ENCODE measurements around the gene RBM47.

The RBM47 gene

DNA sequence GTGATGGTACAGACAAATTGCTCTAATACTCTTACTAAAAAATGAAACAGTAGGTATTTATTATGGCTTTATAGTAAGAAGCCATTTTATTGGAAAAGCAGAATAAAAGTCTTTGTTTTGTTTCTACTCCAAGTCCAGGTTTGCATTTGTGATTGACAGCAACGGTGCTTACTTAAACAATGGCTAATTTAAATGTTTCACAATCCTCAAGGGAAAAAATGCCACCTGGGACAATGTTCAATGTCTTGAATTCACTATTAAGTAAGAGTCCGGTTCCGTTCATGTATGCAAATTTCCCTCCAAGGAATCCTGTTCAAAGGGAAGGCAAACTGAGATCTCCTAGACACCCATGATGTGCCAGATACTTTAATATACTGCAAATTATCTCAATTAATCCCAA is 123.6 kb downstream of the RBM47 start:
- DNase-seq (ENCODE audit: low read depth), result peak; percentile 68
- TF ChIP-seq, protein P1, sequence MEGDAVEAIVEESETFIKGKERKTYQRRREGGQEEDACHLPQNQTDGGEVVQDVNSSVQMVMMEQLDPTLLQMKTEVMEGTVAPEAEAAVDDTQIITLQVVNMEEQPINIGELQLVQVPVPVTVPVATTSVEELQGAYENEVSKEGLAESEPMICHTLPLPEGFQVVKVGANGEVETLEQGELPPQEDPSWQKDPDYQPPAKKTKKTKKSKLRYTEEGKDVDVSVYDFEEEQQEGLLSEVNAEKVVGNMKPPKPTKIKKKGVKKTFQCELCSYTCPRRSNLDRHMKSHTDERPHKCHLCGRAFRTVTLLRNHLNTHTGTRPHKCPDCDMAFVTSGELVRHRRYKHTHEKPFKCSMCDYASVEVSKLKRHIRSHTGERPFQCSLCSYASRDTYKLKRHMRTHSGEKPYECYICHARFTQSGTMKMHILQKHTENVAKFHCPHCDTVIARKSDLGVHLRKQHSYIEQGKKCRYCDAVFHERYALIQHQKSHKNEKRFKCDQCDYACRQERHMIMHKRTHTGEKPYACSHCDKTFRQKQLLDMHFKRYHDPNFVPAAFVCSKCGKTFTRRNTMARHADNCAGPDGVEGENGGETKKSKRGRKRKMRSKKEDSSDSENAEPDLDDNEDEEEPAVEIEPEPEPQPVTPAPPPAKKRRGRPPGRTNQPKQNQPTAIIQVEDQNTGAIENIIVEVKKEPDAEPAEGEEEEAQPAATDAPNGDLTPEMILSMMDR (IDR thresholded peaks at IDR 0.05; ENCODE audit: insufficient read depth, low read depth, low read length, missing control alignments), result no peak
- H3K4me3 ChIP-seq (ENCODE audit: low read length), result no peak overlapping the region

DNA sequence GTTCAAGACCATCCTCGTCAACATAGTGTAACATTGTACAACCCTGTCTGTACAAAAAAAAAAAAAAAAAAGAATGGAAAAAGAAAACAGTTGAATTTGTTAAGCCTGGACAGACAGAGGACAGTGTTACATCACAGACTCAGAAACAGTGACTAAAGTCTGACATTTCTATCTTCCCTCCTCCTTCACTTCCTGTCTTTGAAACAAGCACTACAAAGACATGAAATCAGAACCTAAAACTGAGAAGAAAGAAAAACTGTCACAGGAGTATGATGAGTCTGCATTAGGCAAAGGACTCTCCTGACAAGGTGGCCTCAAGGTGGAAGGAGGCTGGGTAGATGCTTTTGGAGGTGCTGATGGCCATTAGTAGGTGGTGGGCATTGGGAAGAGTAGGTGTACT is 126.7 kb downstream of the RBM47 start:
- H3K4me3 ChIP-seq (ENCODE audit: low read length), result no peak overlapping the region
- TF ChIP-seq, protein P1 (IDR thresholded peaks at IDR 0.05; ENCODE audit: insufficient read depth, low read depth, low read length, missing control alignments), result no peak
- DNase-seq (ENCODE audit: low read depth), result peak; percentile 36

DNA sequence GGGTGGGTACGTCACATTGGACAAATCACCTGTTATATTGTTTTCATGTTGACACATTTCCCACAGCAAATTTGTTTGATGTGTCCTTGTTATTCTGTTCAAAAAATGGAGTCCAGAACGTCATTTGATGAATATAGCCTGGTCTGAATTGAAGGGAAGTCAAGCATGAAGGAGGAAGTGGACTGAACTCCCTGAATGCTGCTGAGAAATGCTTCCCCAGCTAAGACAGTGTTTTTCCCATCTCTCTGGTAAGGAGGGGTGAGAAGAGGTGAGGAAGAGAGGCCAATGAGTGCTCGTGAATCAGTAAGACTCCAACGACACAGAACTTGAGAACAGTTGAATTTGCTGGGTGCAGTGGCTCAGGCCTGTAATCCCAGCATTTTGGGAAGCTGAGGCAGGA is 127.4 kb downstream of the RBM47 start:
- TF ChIP-seq, protein P1 (IDR thresholded peaks at IDR 0.05; ENCODE audit: insufficient read depth, low read depth, low read length, missing control alignments), result no peak
- no peak for DNase-seq (ENCODE audit: low read depth)

DNA sequence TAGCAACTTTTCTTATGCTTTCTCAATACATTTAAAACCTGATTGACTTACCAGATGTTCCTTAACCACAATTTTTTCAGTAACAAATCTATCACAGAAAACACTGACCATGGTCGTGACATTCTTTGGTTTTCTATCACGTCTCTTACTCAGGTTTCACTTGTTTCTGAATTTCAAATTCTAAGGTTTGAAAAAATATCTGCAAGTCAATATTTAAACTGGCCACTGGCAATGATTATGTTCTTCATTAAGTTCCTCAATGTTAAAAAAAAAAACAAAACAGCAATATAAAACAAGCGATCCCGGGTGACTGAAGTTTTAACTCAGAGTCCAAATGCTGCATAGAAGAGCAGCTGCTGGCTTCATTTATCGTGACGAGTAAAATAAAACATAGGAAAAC is 128.9 kb downstream of the RBM47 start:
- DNase-seq (ENCODE audit: low read depth), result no peak
- H3K4me3 ChIP-seq (ENCODE audit: low read length), result no peak overlapping the region
- TF ChIP-seq, protein P1 (IDR thresholded peaks at IDR 0.05; ENCODE audit: insufficient read depth, low read depth, low read length, missing control alignments), result no peak

More for the DNA sequence above, 127.4 kb downstream of the RBM47 start:
- H3K4me3 ChIP-seq (ENCODE audit: low read length), result no peak overlapping the region

DNA sequence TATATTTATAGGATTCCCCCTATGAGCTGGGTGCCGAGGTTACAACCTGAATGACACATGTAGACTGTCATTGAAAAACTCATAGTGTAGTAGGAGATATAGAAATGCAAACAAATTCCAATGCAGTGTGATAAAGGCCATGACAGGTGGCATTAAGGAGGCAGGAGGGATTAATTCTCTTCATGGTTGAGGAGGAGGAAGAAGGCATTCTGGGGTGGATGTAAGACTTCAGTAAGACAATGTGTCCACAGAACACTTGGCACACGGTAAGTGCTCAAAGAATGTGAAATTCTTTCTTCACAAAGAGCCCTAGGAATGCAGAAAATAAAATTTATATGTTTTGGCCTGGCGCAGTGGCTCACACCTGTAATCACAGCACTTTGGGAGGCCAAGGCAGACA is 136.5 kb downstream of the RBM47 start:
- TF ChIP-seq, protein P1 (IDR thresholded peaks at IDR 0.05; ENCODE audit: insufficient read depth, low read depth, low read length, missing control alignments), result no peak
- DNase-seq (ENCODE audit: low read depth), result no peak
- H3K4me3 ChIP-seq (ENCODE audit: low read length), result no peak overlapping the region

DNA sequence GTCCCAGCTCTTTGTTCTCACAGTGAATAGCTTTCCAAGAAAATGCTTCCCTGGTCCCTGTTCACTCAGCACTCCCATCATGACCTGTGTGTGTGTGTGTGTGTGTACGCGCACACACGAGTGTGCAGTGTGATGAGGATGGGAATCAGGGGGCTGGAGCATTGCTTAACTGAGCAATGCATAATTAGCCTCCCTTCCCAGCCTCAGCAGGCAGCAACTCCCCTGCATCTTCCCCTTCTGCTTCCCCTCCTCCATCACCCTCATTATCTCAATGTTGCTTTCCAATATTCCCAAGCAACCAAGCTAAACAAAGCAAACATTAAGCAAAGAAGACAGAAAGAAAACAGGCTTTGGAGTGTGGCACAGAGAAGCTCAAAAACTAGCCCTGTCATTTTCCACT is 137.0 kb downstream of the RBM47 start:
- no peak overlapping the region for H3K4me3 ChIP-seq (ENCODE audit: low read length)
- DNase-seq (ENCODE audit: low read depth), result no peak
- TF ChIP-seq, protein P1 (IDR thresholded peaks at IDR 0.05; ENCODE audit: insufficient read depth, low read depth, low read length, missing control alignments), result no peak

DNA sequence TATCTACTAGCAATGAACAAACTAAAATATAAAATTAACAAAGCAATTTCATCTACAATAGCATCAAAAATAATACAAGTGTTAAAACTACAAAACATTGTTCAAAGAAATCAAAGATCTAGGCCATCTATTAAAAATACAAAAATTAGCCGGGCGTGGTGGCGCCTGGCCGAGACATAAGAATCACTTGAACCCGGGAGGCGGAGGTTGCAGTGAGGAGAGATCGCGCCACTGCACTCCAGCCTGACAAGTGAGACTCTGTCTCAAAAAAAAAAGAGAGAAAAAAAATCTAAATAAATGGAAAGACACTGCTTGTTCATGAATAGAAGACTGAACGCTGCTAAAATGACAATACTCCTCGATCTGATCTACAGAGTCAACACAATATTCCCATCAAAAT is 139.2 kb downstream of the RBM47 start:
- H3K4me3 ChIP-seq (ENCODE audit: low read length), result no peak overlapping the region
- TF ChIP-seq, protein P1 (IDR thresholded peaks at IDR 0.05; ENCODE audit: insufficient read depth, low read depth, low read length, missing control alignments), result no peak
- no peak for DNase-seq (ENCODE audit: low read depth)

All from epithelial cell of esophagus (primary cell).